ENCODE data around the gene HS6ST1.

HS6ST1 gene

DNA sequence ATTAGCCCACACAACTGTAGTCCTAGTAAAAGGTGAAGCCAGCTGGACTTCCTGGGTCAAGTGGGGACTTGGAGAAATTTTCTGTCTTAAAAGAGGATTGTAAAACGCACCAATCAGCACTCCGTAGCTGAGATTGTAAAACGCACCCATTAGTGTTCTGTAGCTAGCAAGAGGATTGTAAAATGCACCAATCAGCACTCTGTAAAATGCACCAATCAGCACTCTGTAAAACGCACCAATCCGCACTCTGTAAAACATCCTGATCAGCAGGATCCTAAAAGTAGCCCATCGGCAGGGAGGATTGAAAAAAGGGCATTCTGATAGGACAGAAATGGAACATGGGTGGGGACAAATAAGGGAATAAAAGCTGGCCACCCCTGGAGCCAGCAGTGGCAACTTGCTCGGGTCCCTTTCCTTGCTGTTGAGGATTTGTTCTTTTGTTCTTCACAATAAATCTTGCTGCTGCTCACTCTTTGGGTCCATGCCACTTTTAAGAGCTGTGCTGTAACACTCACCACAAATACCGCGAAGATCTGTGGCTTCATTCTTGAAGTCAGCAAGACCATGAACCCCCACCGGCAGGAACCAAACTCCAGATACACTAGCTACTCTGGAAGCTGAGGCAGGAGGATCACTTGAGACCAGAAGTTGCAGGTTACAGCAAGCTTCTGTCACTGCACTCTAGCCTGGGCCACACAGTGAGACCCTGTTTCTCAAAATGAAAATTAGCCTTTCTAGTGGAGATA, 102.6 kb downstream of the HS6ST1 start:
- H3K4me3 ChIP-seq (replicated peaks in 1 of 2; ENCODE audit: low read depth in 2 of 2, low read length in 2 of 2) = no peak overlapping the region
- DNase-seq (ENCODE audit: low read depth in 2 of 2) = no peak
- TF ChIP-seq, protein P1, sequence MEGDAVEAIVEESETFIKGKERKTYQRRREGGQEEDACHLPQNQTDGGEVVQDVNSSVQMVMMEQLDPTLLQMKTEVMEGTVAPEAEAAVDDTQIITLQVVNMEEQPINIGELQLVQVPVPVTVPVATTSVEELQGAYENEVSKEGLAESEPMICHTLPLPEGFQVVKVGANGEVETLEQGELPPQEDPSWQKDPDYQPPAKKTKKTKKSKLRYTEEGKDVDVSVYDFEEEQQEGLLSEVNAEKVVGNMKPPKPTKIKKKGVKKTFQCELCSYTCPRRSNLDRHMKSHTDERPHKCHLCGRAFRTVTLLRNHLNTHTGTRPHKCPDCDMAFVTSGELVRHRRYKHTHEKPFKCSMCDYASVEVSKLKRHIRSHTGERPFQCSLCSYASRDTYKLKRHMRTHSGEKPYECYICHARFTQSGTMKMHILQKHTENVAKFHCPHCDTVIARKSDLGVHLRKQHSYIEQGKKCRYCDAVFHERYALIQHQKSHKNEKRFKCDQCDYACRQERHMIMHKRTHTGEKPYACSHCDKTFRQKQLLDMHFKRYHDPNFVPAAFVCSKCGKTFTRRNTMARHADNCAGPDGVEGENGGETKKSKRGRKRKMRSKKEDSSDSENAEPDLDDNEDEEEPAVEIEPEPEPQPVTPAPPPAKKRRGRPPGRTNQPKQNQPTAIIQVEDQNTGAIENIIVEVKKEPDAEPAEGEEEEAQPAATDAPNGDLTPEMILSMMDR (IDR thresholded peaks at IDR 0.05; ENCODE audit: low read depth, low read length) = no peak
